ENCODE data around the gene GPER1.

- TF ChIP-seq EZH2 (IDR thresholded peaks at IDR 0.05; ENCODE audit: borderline replicate concordance, low read length) (no peak), CTCF (IDR thresholded peaks at IDR 0.05; ENCODE audit: low read length) (no peak)
Observed at GRCh38 chr7:1101563-1102431, 13.9 kb downstream of the GPER1 start.
